ENCODE data around the gene SPATA6.

GRCh38 chr1:48430832-48431231 lies 41.2 kb downstream of the SPATA6 start:
- TF ChIP-seq POLR2A (IDR thresholded peaks at IDR 0.05; ENCODE audit: extremely low read depth, insufficient read length) (no peak), CTCF (IDR thresholded peaks at IDR 0.05; ENCODE audit: low read depth, low read length) (no peak), MYC (IDR thresholded peaks at IDR 0.05; ENCODE audit: low read depth, low read length) (no peak), MAX (IDR thresholded peaks at IDR 0.05; ENCODE audit: low read depth, low read length) (no peak)
